GM10248 (cell line): ENCODE data around the gene RYR3.

Experiments used
- CTCF ChIA-PET: fragments of 300-600 bp; sonication (Branson Sonifier 250); formaldehyde crosslinking; extraction: SDS; loops from one replicate; lab custom pipeline; 2021; ENCODE audit warnings: antibody characterized with exemption; lab: Yijun Ruan, JAX
- POLR2A ChIA-PET: fragments of 350-650 bp; sonication (Branson Sonifier 250); formaldehyde crosslinking; extraction: SDS; loops from one replicate; lab custom pipeline; 2020; ENCODE audit warnings: antibody characterized with exemption; lab: Yijun Ruan, JAX
- DNase-seq: peaks from one replicate; pipeline ENCODE4 v3.0.0; 2012; ENCODE audit errors: extremely low spot score
- CTCF ChIP-seq: IDR thresholded peaks from 2 replicates; pipeline ENCODE4 v1.5.1; 2012; ENCODE audit warnings: mild to moderate bottlenecking, low read depth; ENCODE audit errors: extremely low read depth, missing control alignments, control extremely low read depth

The RYR3 gene

DNA sequence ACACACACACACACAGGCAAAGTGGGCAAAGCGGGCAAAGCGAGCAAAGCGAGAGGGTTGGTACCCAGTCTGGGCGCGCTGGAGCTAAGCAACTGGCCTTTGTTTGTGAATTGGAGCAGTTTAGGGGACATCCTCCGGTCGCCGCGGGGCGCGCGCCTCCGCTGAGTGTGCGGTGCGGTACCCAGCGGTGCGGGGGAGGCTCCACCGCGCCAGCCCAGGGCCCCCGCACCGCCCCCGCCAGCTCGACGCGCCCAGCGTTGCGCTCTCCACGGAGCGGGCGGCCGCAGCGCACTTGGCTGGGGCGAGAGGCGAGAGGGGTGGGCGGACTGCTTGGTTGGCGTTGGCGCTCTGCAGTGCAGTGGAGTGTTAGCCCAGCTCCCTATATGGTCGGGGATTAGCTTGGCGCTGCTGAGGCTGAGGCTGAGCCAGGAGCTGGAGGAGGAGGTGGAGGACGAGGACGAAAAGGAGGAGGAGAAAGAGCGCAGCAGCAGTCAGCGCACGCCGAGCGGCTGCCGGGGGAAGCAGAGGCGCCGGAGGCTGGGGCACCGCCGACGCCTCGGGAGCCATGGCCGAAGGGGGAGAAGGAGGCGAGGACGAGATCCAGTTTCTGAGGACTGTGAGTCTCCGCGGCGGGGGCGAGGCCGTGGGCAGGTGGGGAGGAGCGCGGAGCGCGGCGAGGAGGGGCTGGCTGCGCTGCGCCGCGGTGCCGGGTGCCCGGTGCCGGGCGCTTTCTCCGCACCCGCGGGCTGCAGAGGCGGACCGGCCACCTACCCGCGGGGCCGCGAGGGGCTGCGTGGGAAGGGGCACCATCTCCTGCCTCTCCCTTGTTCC lies at the start of gene RYR3:
Gene RYR3, plus strand, starts transcription at position 487 of the 831 bp plus-strand sequence. Its CDS starts 79 bp downstream, at position 566.
- no peak for DNase-seq
- POLR2A ChIA-PET: no interaction called here
- TF ChIP-seq CTCF: no peak
- CTCF ChIA-PET: interaction anchor here (1.3 kb wide), 1 partner anchor 18 kb away, joined by 7 read pairs; no protein-coding TSS in a partner anchor

DNA sequence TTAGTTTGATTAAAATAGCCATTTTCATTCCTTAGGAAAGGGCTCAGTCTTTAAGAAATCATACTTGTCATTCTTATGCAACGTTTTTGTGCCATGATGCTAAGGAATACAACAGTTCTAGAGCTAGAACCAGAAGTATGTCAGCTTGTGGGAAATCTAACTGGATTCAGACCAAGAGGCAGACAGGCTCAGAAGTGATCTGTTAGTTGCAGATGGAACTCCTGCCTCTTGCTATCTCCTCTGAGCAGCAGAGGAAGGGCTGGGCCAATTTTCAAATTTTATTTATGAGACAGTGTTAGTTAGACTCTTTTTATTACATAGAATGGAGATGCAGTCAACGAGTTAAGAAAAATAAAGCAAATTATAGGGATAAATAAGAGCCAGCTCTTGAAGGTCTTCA lies 48.5 kb upstream of the RYR3 start:
- no peak for DNase-seq
- CTCF ChIA-PET: no interaction called here
- no peak for TF ChIP-seq CTCF
- POLR2A ChIA-PET: no interaction called here

- CTCF ChIA-PET: interaction anchor here (3.0 kb wide), 1 partner anchor 16 kb away, joined by 11 read pairs; no protein-coding TSS in a partner anchor
- DNase-seq: no peak
- POLR2A ChIA-PET: no interaction called here
These were observed 33.1 kb upstream of the RYR3 start for GRCh38 chr15:33277689-33278088.

GRCh38 chr15:33278816-33279612 lies 31.8 kb upstream of the RYR3 start:
- CTCF ChIA-PET: interaction anchor here (3.0 kb wide), 1 partner anchor 14 kb away, joined by 11 read pairs; no protein-coding TSS in a partner anchor
- no peak for DNase-seq

More at GRCh38 chr15:33277689-33278088, 33.1 kb upstream of the RYR3 start:
- TF ChIP-seq CTCF: no peak

DNA sequence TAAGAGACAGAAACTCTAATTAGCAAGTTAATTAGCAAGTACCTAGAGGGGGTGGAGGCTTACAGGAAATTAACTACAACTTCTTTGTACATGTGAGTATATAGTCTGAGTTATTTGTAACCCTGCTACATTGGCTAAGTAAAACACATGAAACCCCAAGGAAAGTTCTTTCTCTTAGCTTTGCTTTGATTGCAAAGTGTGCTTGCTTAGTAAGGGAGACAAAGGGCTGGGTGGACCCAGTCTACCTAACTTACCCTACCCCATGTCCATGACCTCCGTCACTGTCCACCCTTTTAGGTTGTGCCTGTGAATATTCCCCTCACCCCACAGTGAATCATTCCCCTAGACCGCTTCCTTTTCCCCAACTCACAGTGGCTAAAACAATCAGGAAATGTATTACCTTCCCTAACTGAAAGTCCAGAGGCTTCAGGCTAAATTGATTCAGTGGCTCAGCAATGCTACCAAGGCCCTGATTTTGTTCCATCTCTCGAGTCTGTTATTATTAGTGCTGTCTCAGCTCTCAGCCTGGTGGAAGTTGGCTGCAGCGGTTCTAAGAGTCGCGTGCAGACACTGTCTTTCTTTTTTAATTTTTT lies 31.1 kb upstream of the RYR3 start:
- POLR2A ChIA-PET: no interaction called here
- no peak for TF ChIP-seq CTCF
- no peak for DNase-seq
- CTCF ChIA-PET: interaction anchor here (3.0 kb wide), 1 partner anchor 14 kb away, joined by 11 read pairs; no protein-coding TSS in a partner anchor

More at GRCh38 chr15:33278816-33279612, 31.8 kb upstream of the RYR3 start:
- TF ChIP-seq CTCF: no peak
- POLR2A ChIA-PET: no interaction called here
